AG08395 (cell line): ENCODE measurements around the gene PRDM2.

Source experiments
- DNase-seq: peaks from one replicate; pipeline ENCODE4 v3.0.0; 2012; ENCODE audit warnings: mixed read lengths, low spot score

The PRDM2 gene

GRCh38 chr1:13701271-13701640 is 1.3 kb downstream of the PRDM2 start:
- DNase-seq = no peak

- DNase-seq = no peak
Measured at GRCh38 chr1:13702425-13703127, 2.6 kb downstream of the PRDM2 start.

DNA sequence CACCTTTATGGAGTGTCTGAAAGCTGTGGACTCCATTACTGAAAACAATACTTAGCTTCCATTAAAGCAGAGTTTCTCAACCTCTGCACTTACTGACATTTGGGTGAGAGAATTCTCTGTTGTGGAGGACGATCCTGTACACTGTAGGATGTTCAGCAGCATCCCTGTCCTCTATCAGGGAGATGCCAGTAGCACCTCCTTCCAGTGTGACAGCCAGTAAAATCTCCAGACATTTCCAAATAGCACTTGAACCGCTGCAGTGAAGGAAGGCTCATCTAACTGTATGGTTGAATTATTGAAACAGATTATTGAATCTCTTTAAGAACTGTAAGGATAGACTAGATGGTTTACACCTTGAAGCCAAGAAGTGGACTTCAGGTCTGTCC is 3.1 kb downstream of the PRDM2 start:
- no peak for DNase-seq

DNA sequence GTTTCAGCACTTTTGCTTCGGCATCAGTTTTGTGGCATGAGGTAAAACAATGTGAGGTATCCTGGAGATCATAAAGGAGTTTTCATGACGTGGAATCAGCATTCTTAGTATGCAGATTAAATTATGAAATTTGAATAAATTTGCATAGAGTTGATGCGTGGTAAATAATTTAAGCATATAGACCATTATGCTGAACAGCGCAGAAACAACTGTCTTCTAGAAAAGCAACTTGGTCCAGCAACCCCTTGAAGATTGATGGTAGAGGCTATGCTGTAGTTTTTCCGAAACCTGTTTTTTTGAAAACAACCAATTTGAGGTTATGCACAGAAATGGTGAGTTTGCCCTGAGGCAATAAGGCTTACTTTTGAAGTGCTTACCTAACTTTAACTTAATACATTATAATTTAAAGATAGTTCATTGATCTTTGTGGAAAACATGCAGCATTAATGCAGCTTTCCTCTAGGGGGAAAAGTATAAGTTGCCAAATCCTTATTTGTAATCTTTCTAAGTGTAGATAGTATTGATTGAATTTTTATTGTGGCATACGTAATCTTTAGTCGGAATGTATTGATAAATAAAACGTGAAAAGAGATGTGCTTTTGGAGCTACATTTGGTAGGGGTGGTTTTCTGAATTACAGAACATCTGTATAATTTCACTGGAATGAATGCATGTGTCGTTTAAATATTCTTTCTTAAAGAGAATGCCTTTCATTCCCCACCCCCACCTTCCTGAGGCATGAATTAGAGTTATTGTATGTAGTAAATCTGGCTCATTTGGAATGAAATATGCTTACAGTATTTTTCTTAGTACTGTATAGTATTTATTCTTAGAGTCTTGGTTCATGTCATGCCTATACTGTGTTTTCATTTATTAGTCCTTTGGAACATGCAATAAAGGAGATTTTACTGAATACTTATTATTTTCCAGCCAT is 3.8 kb downstream of the PRDM2 start:
- DNase-seq = no peak

DNA sequence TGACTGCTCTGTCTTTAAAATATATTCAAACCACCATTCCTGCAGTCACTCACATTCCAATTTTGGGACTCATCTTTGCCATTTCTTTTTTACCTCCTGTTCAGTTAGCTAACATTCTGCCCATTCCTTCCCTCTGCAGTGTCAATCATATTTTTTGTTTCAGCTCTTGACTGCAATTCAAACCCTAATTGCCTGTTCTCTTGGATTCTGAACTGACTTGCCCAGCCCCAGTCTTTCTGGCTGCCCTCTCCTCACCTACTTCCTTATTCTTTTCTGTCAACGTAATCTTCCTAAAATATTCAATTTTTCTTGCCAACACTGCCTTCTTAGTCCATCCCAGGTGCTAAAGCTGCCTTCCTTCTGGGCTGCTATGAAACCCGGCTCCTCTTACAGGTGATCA is 6.1 kb downstream of the PRDM2 start:
- DNase-seq = no peak

DNA sequence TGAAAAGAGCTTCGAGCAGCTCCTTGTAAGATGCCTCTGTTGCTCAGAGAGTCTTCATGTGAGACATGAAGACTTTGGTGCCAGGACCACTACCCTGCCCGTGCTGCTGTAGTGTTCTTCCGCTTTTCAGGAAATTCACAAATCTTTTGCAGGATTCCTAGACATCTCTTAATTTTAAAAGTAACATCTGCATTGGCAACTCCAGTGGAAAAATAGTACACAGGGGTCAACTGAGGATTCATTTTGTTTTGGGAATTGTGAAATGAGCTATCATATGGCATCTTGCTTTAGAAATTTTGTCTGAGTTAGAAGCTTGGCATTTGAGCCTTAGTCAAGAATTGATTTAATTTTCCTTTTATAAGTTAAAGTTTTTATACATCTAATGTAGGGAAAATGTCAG is 7.2 kb downstream of the PRDM2 start:
- peak; percentile 30 for DNase-seq

- no peak for DNase-seq
Measured at GRCh38 chr1:13708380-13708982, 8.5 kb downstream of the PRDM2 start.

GRCh38 chr1:13710086-13710485 is 10.1 kb downstream of the PRDM2 start:
- DNase-seq = no peak

GRCh38 chr1:13714851-13715250 is 14.9 kb downstream of the PRDM2 start:
- no peak for DNase-seq

- DNase-seq = peak; percentile 88
Measured at GRCh38 chr1:13715616-13716287, 15.8 kb downstream of the PRDM2 start.

- DNase-seq = no peak
Measured at GRCh38 chr1:13722808-13723360, 22.9 kb downstream of the PRDM2 start.

DNA sequence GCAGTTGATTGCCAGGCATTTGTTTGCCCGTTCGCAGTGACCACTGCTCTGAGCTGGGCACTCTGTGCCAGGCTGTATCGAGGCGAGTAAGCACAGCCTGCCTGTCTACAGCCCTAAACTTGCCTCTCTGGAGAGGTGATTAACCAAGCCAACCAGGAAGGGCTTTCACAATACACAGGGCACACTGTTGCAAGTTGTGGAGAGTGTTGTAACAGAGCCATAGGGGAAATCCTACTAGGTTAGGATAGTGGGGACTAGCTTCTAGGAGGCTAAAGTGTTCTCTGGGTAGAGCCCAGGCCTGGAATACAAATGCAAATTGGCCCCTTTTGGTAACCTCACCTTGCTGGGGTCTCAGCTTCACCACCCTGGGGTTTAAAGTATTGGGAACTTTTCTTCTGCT is 23.8 kb downstream of the PRDM2 start:
- no peak for DNase-seq

- peak; percentile 47 for DNase-seq
Measured at GRCh38 chr1:13725714-13726175, 25.8 kb downstream of the PRDM2 start.

DNA sequence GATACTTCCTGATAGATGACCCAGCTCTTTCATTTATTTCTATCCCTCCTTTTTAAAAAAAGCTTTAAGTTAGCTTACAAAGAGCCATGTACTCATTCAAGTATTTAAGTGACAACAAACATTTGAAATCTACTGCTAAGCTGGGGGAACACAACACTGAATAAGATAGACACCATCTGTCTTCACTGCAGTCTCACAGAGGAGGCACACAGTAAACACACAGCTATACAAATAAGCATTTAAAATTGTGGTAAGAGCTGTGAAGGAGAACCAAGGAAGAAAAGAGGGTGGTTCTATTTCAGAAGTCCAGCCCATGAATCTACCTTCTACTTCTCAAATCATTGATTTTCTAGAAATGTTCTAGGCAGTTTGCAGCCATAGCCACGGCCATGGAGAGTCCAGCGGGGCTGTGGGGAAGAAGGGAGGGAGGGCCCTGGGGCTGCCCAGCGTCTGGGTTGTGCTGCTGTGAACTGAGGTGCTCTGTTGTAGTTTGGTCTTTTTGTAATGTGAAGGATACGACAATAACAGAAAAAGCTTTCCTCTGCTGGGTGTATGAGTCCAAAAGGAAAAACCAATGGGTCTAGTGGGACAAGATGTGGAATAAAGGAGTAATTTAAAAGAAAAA is 28.2 kb downstream of the PRDM2 start:
- no peak for DNase-seq

- DNase-seq = no peak
Measured at GRCh38 chr1:13730291-13730690, 30.3 kb downstream of the PRDM2 start.

GRCh38 chr1:13730751-13731482 is 30.9 kb downstream of the PRDM2 start:
- no peak for DNase-seq

DNA sequence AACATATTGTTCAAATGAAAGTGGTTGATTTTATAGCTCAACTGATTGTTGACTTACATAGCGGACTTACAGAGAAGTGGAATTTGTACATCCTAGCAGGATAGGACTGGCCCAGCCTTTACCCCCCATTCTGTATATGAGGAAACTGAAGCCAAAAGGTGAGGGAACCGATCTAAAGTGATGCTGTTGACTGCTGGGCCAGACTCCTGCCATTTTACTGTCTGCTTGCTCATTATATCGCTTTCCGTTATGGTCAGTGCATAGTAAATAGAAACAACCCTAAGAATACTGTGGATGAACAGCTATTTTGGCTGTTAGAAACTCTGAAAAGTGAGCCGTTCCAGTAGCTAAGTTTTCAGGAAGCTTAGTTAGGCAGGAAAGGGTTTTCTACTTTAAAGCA is 31.9 kb downstream of the PRDM2 start:
- DNase-seq = no peak

- DNase-seq = no peak
Measured at GRCh38 chr1:13732971-13733667, 33.1 kb downstream of the PRDM2 start.

DNA sequence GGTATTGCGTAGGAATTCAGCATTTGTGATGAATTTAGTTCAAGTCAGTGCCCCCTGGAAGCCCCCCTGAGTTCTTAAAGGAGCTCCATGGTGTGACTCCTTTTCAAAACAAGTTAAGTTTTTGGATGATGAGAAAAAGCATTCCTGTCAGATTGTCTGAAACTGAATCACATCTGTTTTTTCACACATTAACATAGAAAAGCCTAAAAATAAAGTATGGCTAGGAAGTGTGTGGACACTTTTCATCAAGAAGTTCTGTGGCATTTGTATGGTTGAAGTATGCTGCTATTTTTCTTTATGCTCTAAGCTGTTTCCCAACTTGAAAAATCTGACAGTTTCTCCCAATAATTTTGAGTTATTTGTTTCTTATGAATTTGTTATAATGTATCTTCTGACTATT is 33.7 kb downstream of the PRDM2 start:
- DNase-seq = peak; percentile 29
